Activated T-cell treated with anti-CD3 and anti-CD28 coated beads for 48 hours (primary cell): ENCODE results near the gene TLR9.
"Not testable (repeated sequence)": the region's sequence is repeated elsewhere in the genome, so short reads cannot be mapped to it uniquely, and the experiment has no call there.

Source experiments
- DNase-seq: peaks from one replicate; pipeline ENCODE4 v3.0.0-alpha.2; 2020; ENCODE audit warnings: low read depth

TLR9 gene

GRCh38 chr3:52225452-52226228 lies at the start of gene TLR9:
TSS of gene TLR9 (minus strand) at chr3:52225645. CDS start at chr3:52225529, 116 bp downstream.
- no peak for DNase-seq

- not testable (repeated sequence) for DNase-seq
Measured at GRCh38 chr3:52274781-52275180, 49.3 kb upstream of the TLR9 start.

GRCh38 chr3:52272831-52273230 lies 47.4 kb upstream of the TLR9 start:
- DNase-seq = no peak

GRCh38 chr3:52272172-52272571 lies 46.7 kb upstream of the TLR9 start:
- not testable (repeated sequence) for DNase-seq

GRCh38 chr3:52270252-52270754 lies 44.9 kb upstream of the TLR9 start:
- DNase-seq = no peak

- no peak for DNase-seq
Measured at GRCh38 chr3:52269776-52270175, 44.3 kb upstream of the TLR9 start.

- peak; percentile 36 for DNase-seq
Measured at GRCh38 chr3:52268036-52268435, 42.6 kb upstream of the TLR9 start.

- DNase-seq = no peak
Measured at GRCh38 chr3:52265387-52265786, 39.9 kb upstream of the TLR9 start.

- DNase-seq = no peak
Measured at GRCh38 chr3:52262447-52262846, 37.0 kb upstream of the TLR9 start.

GRCh38 chr3:52259448-52259847 lies 34.0 kb upstream of the TLR9 start:
- DNase-seq = no peak

GRCh38 chr3:52259035-52259434 lies 33.6 kb upstream of the TLR9 start:
- no peak for DNase-seq

- no peak for DNase-seq
Measured at GRCh38 chr3:52257911-52258310, 32.5 kb upstream of the TLR9 start.

GRCh38 chr3:52256622-52257021 lies 31.2 kb upstream of the TLR9 start:
- DNase-seq = no peak

- DNase-seq = no peak
Measured at GRCh38 chr3:52256159-52256558, 30.7 kb upstream of the TLR9 start.

GRCh38 chr3:52254608-52255007 lies 29.2 kb upstream of the TLR9 start:
- DNase-seq = no peak

- peak; percentile 69 for DNase-seq
Measured at GRCh38 chr3:52253314-52254304, 28.2 kb upstream of the TLR9 start.

- no peak for DNase-seq
Measured at GRCh38 chr3:52250122-52250521, 24.7 kb upstream of the TLR9 start.

GRCh38 chr3:52249683-52250082 lies 24.2 kb upstream of the TLR9 start:
- DNase-seq = no peak

GRCh38 chr3:52248816-52249547 lies 23.5 kb upstream of the TLR9 start:
- DNase-seq = no peak

GRCh38 chr3:52248165-52248541 lies 22.7 kb upstream of the TLR9 start:
- DNase-seq = no peak

GRCh38 chr3:52247409-52248164 lies 22.1 kb upstream of the TLR9 start:
- DNase-seq = no peak
